ENCODE measurements around the gene PLXNA3.
A peak's percentile ranks its signal among the peaks of the same experiment; 100 is the strongest.

- TF ChIP-seq CTCF (IDR thresholded peaks at IDR 0.05) (no peak), REST (IDR thresholded peaks at IDR 0.05; ENCODE audit: insufficient read depth in 1 of 2, low read depth in 2 of 2, low read length in 1 of 2) (peak in 1 of 2 experiments; percentile 18; a peak in 1 of 4 replicates), SIN3A (IDR thresholded peaks at IDR 0.05; ENCODE audit: borderline replicate concordance, insufficient read depth, low read depth, low read length) (0 out of 2 replicates have a peak, but pooled peaks have one; percentile 10), POLR2AphosphoS5 (IDR thresholded peaks at IDR 0.05; ENCODE audit: low read depth, low read length) (no peak)
These were observed 19.8 kb upstream of the PLXNA3 start for GRCh38 chrX:154437971-154438893.

Measured in Panc1 (cell line).